Ascending aorta (tissue), 2 donors: ENCODE data around the gene NCK2. TPM values are rescaled to one million over a fixed set of nuclear protein-coding genes. Genes with fewer than 3 reads are reported as not detected.
A peak's percentile ranks its signal among the peaks of the same experiment; 100 is the strongest.

ENCODE experiments used
- DNase-seq, 2 donors: peaks; one replicate each; pipeline ENCODE4 v3.0.0-alpha.2; 2019; ENCODE audit warnings: low spot score in 2 of 2
- H3K27ac ChIP-seq, 2 donors: fragments of 200-600 bp; sonication (generic); one replicate each; pipeline ENCODE4 v1.5.1; 2016 to 2017; ENCODE audit warnings: mild to moderate bottlenecking in 1 of 2
- H3K27me3 ChIP-seq: fragments of 200-600 bp; sonication (generic); one replicate; pipeline ENCODE4 v1.5.1; 2017
- H3K36me3 ChIP-seq, 2 donors: fragments of 200-600 bp; sonication (generic); one replicate each; pipeline ENCODE4 v1.5.1; 2016
- H3K4me1 ChIP-seq, 2 donors: fragments of 200-600 bp; sonication (generic); one replicate each; pipeline ENCODE4 v1.5.1; 2016 to 2017; ENCODE audit warnings: mild to moderate bottlenecking in 1 of 2
- H3K4me3 ChIP-seq, 2 donors: fragments of 200-600 bp; sonication (generic); one replicate each; pipeline ENCODE4 v1.5.1; 2016 to 2017; ENCODE audit warnings: mild to moderate bottlenecking in 1 of 2
- H3K9me3 ChIP-seq, 2 donors: fragments of 200-600 bp; sonication (generic); one replicate each; pipeline ENCODE4 v1.5.1; 2016
- CTCF ChIP-seq, 3 experiments: fragments of 200-600 bp in 2 of 3; fragments of 450-650 bp in 1 of 3; sonication (generic) in 2 of 3; IDR thresholded peaks; one replicate each; pipeline ENCODE4 v1.5.1; 2016 to 2019; ENCODE audit warnings: antibody characterized with exemption in 3 of 3, mild to moderate bottlenecking in 1 of 3, moderate library complexity in 1 of 3
- intact Hi-C: fragments of 100-400 bp; cut with DNase I; formaldehyde crosslinking; loops from one replicate; pipeline ENCODE4 v1.15.1; 2023
- total RNA-seq: library from RNA; depleted of rRNA; stranded (reverse); fragments of >200 nt; gene quantifications from one replicate; pipeline ENCODE4 v1.1.0, GENCODE V29; 2016

Gene NCK2
- total RNA-seq, 1 donor from 2014 or later: 57.6 TPM

- TF ChIP-seq CTCF (IDR thresholded peaks at IDR 0.05): no peak
- H3K4me3 ChIP-seq: no peak overlapping the region
- intact Hi-C loops: no loop called here
- H3K36me3 ChIP-seq: peaks cover 0 to 12% of the 10 kb centered on the region in 2 donors
- H3K9me3 ChIP-seq: no peaks in the 10 kb centered on the region
- H3K27ac ChIP-seq: peak overlapping the region in 1 of 2 donors; percentile 6
- no peak for DNase-seq
- H3K4me1 ChIP-seq: peaks cover 0 to 23% of the 10 kb centered on the region in 2 donors
- H3K27me3 ChIP-seq: no peaks in the 10 kb centered on the region
Observed at GRCh38 chr2:105879106-105879802, 134.5 kb downstream of the NCK2 start.

GRCh38 chr2:105879803-105880300 lies 135.1 kb downstream of the NCK2 start:
- no peak for TF ChIP-seq CTCF (IDR thresholded peaks at IDR 0.05)
- peak overlapping the region in 1 of 2 donors; percentile 6 for H3K27ac ChIP-seq
- intact Hi-C loops: loop anchor here (10.0 kb wide), 1 partner anchor 315 kb away; the partner anchor contains the start of gene UXS1

GRCh38 chr2:105880637-105881036 lies 135.9 kb downstream of the NCK2 start:
- intact Hi-C loops: loop anchor here (10.0 kb wide), 1 partner anchor 314 kb away; the partner anchor contains the start of gene UXS1
- H3K9me3 ChIP-seq: no peaks in the 10 kb centered on the region
- no peak for TF ChIP-seq CTCF (IDR thresholded peaks at IDR 0.05)
- DNase-seq: no peak
- H3K27ac ChIP-seq: no peak overlapping the region
- H3K4me3 ChIP-seq: no peak overlapping the region
- peaks cover 0 to 12% of the 10 kb centered on the region in 2 donors for H3K36me3 ChIP-seq
- H3K4me1 ChIP-seq: peaks cover 0 to 35% of the 10 kb centered on the region in 2 donors
- H3K27me3 ChIP-seq: no peaks in the 10 kb centered on the region

More at GRCh38 chr2:105879803-105880300, 135.1 kb downstream of the NCK2 start:
- Histone ChIP-seq H3K4me3 (no peak overlapping the region), H3K9me3 (no peaks in the 10 kb centered on the region), H3K27me3 (no peaks in the 10 kb centered on the region), H3K36me3 (peaks cover 0 to 12% of the 10 kb centered on the region in 2 donors), H3K4me1 (peaks cover 0 to 29% of the 10 kb centered on the region in 2 donors)
- DNase-seq: no peak

GRCh38 chr2:105881286-105882136 lies 136.8 kb downstream of the NCK2 start:
- peaks cover 0 to 39% of the 10 kb centered on the region in 2 donors for H3K4me1 ChIP-seq
- H3K27ac ChIP-seq: no peak overlapping the region
- peaks cover 0 to 12% of the 10 kb centered on the region in 2 donors for H3K36me3 ChIP-seq
- TF ChIP-seq CTCF (IDR thresholded peaks at IDR 0.05): no peak
- DNase-seq: no peak
- no peak overlapping the region for H3K4me3 ChIP-seq
- intact Hi-C loops: loop anchor here (10.0 kb wide), 1 partner anchor 313 kb away; the partner anchor contains the start of gene UXS1
- no peaks in the 10 kb centered on the region for H3K9me3 ChIP-seq
- H3K27me3 ChIP-seq: no peaks in the 10 kb centered on the region

- Histone ChIP-seq H3K27me3 (no peaks in the 10 kb centered on the region), H3K36me3 (peaks cover 0 to 12% of the 10 kb centered on the region in 2 donors), H3K9me3 (no peaks in the 10 kb centered on the region), H3K27ac (no peak overlapping the region), H3K4me1 (peaks cover 0 to 47% of the 10 kb centered on the region in 2 donors), H3K4me3 (no peak overlapping the region)
- intact Hi-C loops: loop anchor here (10.0 kb wide), 1 partner anchor 312 kb away; the partner anchor contains the start of gene UXS1
- TF ChIP-seq CTCF (IDR thresholded peaks at IDR 0.05): no peak
- DNase-seq: no peak
Observed at GRCh38 chr2:105882341-105882740, 137.6 kb downstream of the NCK2 start.
